Motor neuron (in vitro differentiated cells): ENCODE data around the gene NOP9. TPM values are rescaled to one million over a fixed set of nuclear protein-coding genes. Genes with fewer than 3 reads are reported as not detected.

Source experiments
- ATAC-seq, 8 experiments: fragments of 200-7000 bp; cut with Tn5 transposase; replicated peaks in 6 of 8; 2 replicates each; pipeline ENCODE4 v1.8.0; 2021; ENCODE audit warnings: mild to moderate bottlenecking in 8 of 8, moderate library complexity in 8 of 8
- H3K27ac ChIP-seq, 2 donors: fragments of 250-450 bp; sonication (Bioruptor Pico); 2 replicates each; pipeline ENCODE4 v1.9.0; 2021; ENCODE audit warnings: antibody characterized with exemption in 2 of 2, mild to moderate bottlenecking in 2 of 2, moderate library complexity in 1 of 2
- H3K4me1 ChIP-seq, 2 donors: fragments of 250-450 bp; sonication (Bioruptor Pico); replicated peaks in 1 of 2; 2 replicates each; pipeline ENCODE4 v1.6.1; 2021; ENCODE audit warnings: antibody characterized with exemption in 2 of 2, mild to moderate bottlenecking in 2 of 2, moderate library complexity in 1 of 2
- H3K4me3 ChIP-seq, 5 donors: fragments of 250-450 bp; sonication (Bioruptor Pico); 2 replicates each; pipeline ENCODE4 v1.9.0; 2021; ENCODE audit warnings: antibody characterized with exemption in 5 of 5, mild to moderate bottlenecking in 5 of 5, moderate library complexity in 4 of 5
- WGBS, 10 experiments: fragments of 450-650 bp; shearing (Covaris generic); methylation state at CpG; one replicate each; pipeline ENCODE4 v1.0.0; 2022; 5-methylcytosine and 5-hydroxymethylcytosine counted together
- in situ Hi-C, 9 experiments: fragments of 400-800 bp; cut with MboI; loops; one replicate each; pipeline ENCODE4 v1.15.0; 2021; ENCODE audit warnings: low sequenced_read_pairs in 9 of 9, low pct_unique_long_range_greater_than_20kb in 2 of 9; ENCODE audit not compliant: unreplicated experiment in 9 of 9
- total RNA-seq, 8 experiments: library from RNA; unstranded; fragments of 300-600 nt; gene quantifications; 2 replicates each; pipeline versions ENCODE4 v1.2.3 to v1.2.4, GENCODE V29; 2022

Gene NOP9
- total RNA-seq, 8 experiments from 2014 or later, result 13.5 to 32.8 (median 16.6) TPM

- in situ Hi-C loops, result no loop called here
- H3K4me3 ChIP-seq, result no peak overlapping the region
- H3K27ac ChIP-seq, result no peak overlapping the region
- WGBS, 10 experiments, result 0 to 100% (median 91%) methylated on average over 1 to 4 of the region's 8 CpGs; no CpG with 5 or more reads in 3 of the 10 experiments
- H3K4me1 ChIP-seq, result peaks cover 0 to 2% of the 10 kb centered on the region in 2 donors
- ATAC-seq, result no peak
Measured at GRCh38 chr14:24269368-24269767, 30.3 kb upstream of the NOP9 start.

- ATAC-seq, result no peak
- H3K27ac ChIP-seq, result no peak overlapping the region
- no peak overlapping the region for H3K4me3 ChIP-seq
- WGBS, 10 experiments, result 76 to 100% (median 100%) methylated on average over 1 to 3 of the region's 14 CpGs; no CpG with 5 or more reads in 1 of the 10 experiments
- peaks cover 0 to 2% of the 10 kb centered on the region in 2 donors for H3K4me1 ChIP-seq
- in situ Hi-C loops, result no loop called here
Measured at GRCh38 chr14:24269910-24270536, 29.6 kb upstream of the NOP9 start.

- Histone ChIP-seq H3K4me1 (peaks cover 0 to 2% of the 10 kb centered on the region in 2 donors), H3K4me3 (peak overlapping the region; percentile 74 to 95 (median 92)), H3K27ac (peak overlapping the region; percentile 95)
- WGBS, 10 experiments, result 0 to 50% (median 38%) methylated on average over 2 to 3 of the region's 13 CpGs; no CpG with 5 or more reads in 4 of the 10 experiments
- in situ Hi-C loops, result no loop called here
- no peak for ATAC-seq
Measured at GRCh38 chr14:24270537-24271133, 29.0 kb upstream of the NOP9 start.

GRCh38 chr14:24271134-24271833 lies 28.4 kb upstream of the NOP9 start, which contains the start of gene RABGGTA:
RABGGTA (minus strand) TSS chr14:24271597; CDS start chr14:24271115, 482 bp downstream.
- Histone ChIP-seq H3K4me1 (peaks cover 0 to 2% of the 10 kb centered on the region in 2 donors), H3K4me3 (peak within 1 kb of the TSS; percentile 74 to 95 (median 92)), H3K27ac (peak within 1 kb of the TSS; percentile 95)
- in situ Hi-C loops, result no loop called here
- peak; percentile 94 to 98 (median 96) for ATAC-seq
- WGBS, 10 experiments, result 0 to 30% (median 0%) methylated on average over 1 to 2 of the region's 61 CpGs; no CpG with 5 or more reads in 7 of the 10 experiments

GRCh38 chr14:24271834-24272263 lies 27.8 kb upstream of the NOP9 start:
- in situ Hi-C loops, result no loop called here
- H3K4me1 ChIP-seq, result peaks cover 0 to 2% of the 10 kb centered on the region in 2 donors
- 0 to 14% (median 3%) methylated on average over 1 to 2 of the region's 3 CpGs; no CpG with 5 or more reads in 2 of the 10 experiments for WGBS, 10 experiments
- peak overlapping the region; percentile 74 to 95 (median 92) for H3K4me3 ChIP-seq
- H3K27ac ChIP-seq, result peak overlapping the region in 1 of 2 donors; percentile 95
- ATAC-seq, result peak in 1 of 8 experiments; percentile 25

- WGBS, 10 experiments, result 75 to 100% (median 85%) methylated on average over 1 to 2 of the region's 2 CpGs; no CpG with 5 or more reads in 1 of the 10 experiments
- no peak overlapping the region for H3K4me3 ChIP-seq
- in situ Hi-C loops, result no loop called here
- no peak overlapping the region for H3K27ac ChIP-seq
- H3K4me1 ChIP-seq, result peaks cover 0 to 2% of the 10 kb centered on the region in 2 donors
- no peak for ATAC-seq
Measured at GRCh38 chr14:24272467-24272866, 27.2 kb upstream of the NOP9 start.

GRCh38 chr14:24273422-24273998 lies 26.1 kb upstream of the NOP9 start:
- 80 to 100% (median 92%) methylated on average over 1 to 2 of the region's 3 CpGs; no CpG with 5 or more reads in 3 of the 10 experiments for WGBS, 10 experiments
- in situ Hi-C loops, result no loop called here
- ATAC-seq, result no peak
- Histone ChIP-seq H3K27ac (no peak overlapping the region), H3K4me1 (peaks cover 0 to 2% of the 10 kb centered on the region in 2 donors), H3K4me3 (no peak overlapping the region)

GRCh38 chr14:24274101-24274543 lies 25.5 kb upstream of the NOP9 start:
- WGBS, 10 experiments, result 55 to 100% (median 92%) methylated on average over 1 to 3 of the region's 3 CpGs; no CpG with 5 or more reads in 3 of the 10 experiments
- Histone ChIP-seq H3K27ac (no peak overlapping the region), H3K4me3 (no peak overlapping the region), H3K4me1 (peaks cover 0 to 2% of the 10 kb centered on the region in 2 donors)
- in situ Hi-C loops, result no loop called here
- ATAC-seq, result no peak

GRCh38 chr14:24277071-24277470 lies 22.6 kb upstream of the NOP9 start:
- in situ Hi-C loops, result no loop called here
- Histone ChIP-seq H3K27ac (no peak overlapping the region), H3K4me3 (no peak overlapping the region), H3K4me1 (no peaks in the 10 kb centered on the region)
- 60 to 100% (median 83%) methylated on average over 1 to 4 of the region's 6 CpGs; no CpG with 5 or more reads in 2 of the 10 experiments for WGBS, 10 experiments
- ATAC-seq, result no peak

GRCh38 chr14:24277606-24278321 lies 21.9 kb upstream of the NOP9 start:
- Histone ChIP-seq H3K4me1 (no peaks in the 10 kb centered on the region), H3K27ac (no peak overlapping the region), H3K4me3 (no peak overlapping the region)
- no peak for ATAC-seq
- in situ Hi-C loops, result no loop called here
- 45 to 92% (median 82%) methylated on average over 2 to 6 of the region's 11 CpGs; no CpG with 5 or more reads in 3 of the 10 experiments for WGBS, 10 experiments

GRCh38 chr14:24278424-24278823 lies 21.2 kb upstream of the NOP9 start:
- in situ Hi-C loops, result no loop called here

More at GRCh38 chr14:24278424-24278823, 21.2 kb upstream of the NOP9 start:
- no peaks in the 10 kb centered on the region for H3K4me1 ChIP-seq
- H3K27ac ChIP-seq, result no peak overlapping the region
- H3K4me3 ChIP-seq, result no peak overlapping the region
- no peak for ATAC-seq
- 71 to 100% (median 91%) methylated on average over 1 to 5 of the region's 5 CpGs; no CpG with 5 or more reads in 2 of the 10 experiments for WGBS, 10 experiments
